Motor neuron (in vitro differentiated cells): Measurements from ENCODE around the gene POLD2. TPM values are rescaled to one million over a fixed set of nuclear protein-coding genes. Genes with fewer than 3 reads are reported as not detected.

Experiments used
- ATAC-seq, 8 experiments: fragments of 200-7000 bp; cut with Tn5 transposase; replicated peaks in 6 of 8; 2 replicates each; pipeline ENCODE4 v1.8.0; 2021; ENCODE audit warnings: mild to moderate bottlenecking in 8 of 8, moderate library complexity in 8 of 8
- H3K27ac ChIP-seq, 2 donors: fragments of 250-450 bp; sonication (Bioruptor Pico); 2 replicates each; pipeline ENCODE4 v1.9.0; 2021; ENCODE audit warnings: antibody characterized with exemption in 2 of 2, mild to moderate bottlenecking in 2 of 2, moderate library complexity in 1 of 2
- H3K4me1 ChIP-seq, 2 donors: fragments of 250-450 bp; sonication (Bioruptor Pico); replicated peaks in 1 of 2; 2 replicates each; pipeline ENCODE4 v1.6.1; 2021; ENCODE audit warnings: antibody characterized with exemption in 2 of 2, mild to moderate bottlenecking in 2 of 2, moderate library complexity in 1 of 2
- H3K4me3 ChIP-seq, 5 donors: fragments of 250-450 bp; sonication (Bioruptor Pico); 2 replicates each; pipeline ENCODE4 v1.9.0; 2021; ENCODE audit warnings: antibody characterized with exemption in 5 of 5, mild to moderate bottlenecking in 5 of 5, moderate library complexity in 4 of 5
- WGBS, 10 experiments: fragments of 450-650 bp; shearing (Covaris generic); methylation state at CpG; one replicate each; pipeline ENCODE4 v1.0.0; 2022; 5-methylcytosine and 5-hydroxymethylcytosine counted together
- in situ Hi-C, 9 experiments: fragments of 400-800 bp; cut with MboI; loops; one replicate each; pipeline ENCODE4 v1.15.0; 2021; ENCODE audit warnings: low sequenced_read_pairs in 9 of 9, low pct_unique_long_range_greater_than_20kb in 2 of 9; ENCODE audit not compliant: unreplicated experiment in 9 of 9
- total RNA-seq, 8 experiments: library from RNA; unstranded; fragments of 300-600 nt; gene quantifications; 2 replicates each; pipeline versions ENCODE4 v1.2.3 to v1.2.4, GENCODE V29; 2022

The POLD2 gene
- total RNA-seq, 8 experiments from 2014 or later = 53.7 to 146 (median 73.7) TPM

DNA sequence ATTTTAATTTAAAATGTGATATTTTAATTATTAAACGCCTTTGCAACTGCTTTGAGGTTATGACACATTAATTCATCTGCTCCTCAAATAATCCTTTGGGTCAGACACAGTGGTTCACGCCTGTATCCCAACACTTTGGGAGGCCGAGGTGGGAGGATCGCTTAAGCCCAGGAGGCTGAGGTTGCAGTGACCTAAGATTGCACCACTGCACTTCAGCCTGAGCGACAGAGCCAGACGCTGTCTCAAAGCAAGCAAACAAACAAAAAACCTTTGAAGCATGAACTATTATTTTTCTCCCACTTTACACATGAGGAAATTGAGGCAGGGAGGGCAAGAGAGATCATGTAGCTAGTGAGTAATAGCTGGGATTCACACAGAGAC is 1.5 kb upstream of the POLD2 start:
- in situ Hi-C loops = loop anchor here in 1 of 9 experiments (10.0 kb wide), 1 partner anchor 70 kb away; no protein-coding TSS in a partner anchor
- H3K4me3 ChIP-seq = no peak overlapping the region
- H3K4me1 ChIP-seq = peaks cover 6 to 10% of the 10 kb centered on the region in 2 donors
- H3K27ac ChIP-seq = no peak overlapping the region
- WGBS, 10 experiments = 60 to 100% (median 98%) methylated on average over 2 to 6 of the region's 6 CpGs; no CpG with 5 or more reads in 1 of the 10 experiments
- no peak for ATAC-seq

- H3K27ac ChIP-seq = peak overlapping the region in 1 of 2 donors; percentile 9
- in situ Hi-C loops = loop anchor here in 1 of 9 experiments (10.0 kb wide), 1 partner anchor 72 kb away; no protein-coding TSS in a partner anchor
- peaks cover 6 to 10% of the 10 kb centered on the region in 2 donors for H3K4me1 ChIP-seq
- 0 to 30% (median 0%) methylated on average over 1 of the region's 1 CpG; no CpG with 5 or more reads in 5 of the 10 experiments for WGBS, 10 experiments
- H3K4me3 ChIP-seq = peak overlapping the region; percentile 60 to 88 (median 80)
- ATAC-seq = no peak
Observed at GRCh38 chr7:44122529-44122928, 819 bp downstream of the POLD2 start.

DNA sequence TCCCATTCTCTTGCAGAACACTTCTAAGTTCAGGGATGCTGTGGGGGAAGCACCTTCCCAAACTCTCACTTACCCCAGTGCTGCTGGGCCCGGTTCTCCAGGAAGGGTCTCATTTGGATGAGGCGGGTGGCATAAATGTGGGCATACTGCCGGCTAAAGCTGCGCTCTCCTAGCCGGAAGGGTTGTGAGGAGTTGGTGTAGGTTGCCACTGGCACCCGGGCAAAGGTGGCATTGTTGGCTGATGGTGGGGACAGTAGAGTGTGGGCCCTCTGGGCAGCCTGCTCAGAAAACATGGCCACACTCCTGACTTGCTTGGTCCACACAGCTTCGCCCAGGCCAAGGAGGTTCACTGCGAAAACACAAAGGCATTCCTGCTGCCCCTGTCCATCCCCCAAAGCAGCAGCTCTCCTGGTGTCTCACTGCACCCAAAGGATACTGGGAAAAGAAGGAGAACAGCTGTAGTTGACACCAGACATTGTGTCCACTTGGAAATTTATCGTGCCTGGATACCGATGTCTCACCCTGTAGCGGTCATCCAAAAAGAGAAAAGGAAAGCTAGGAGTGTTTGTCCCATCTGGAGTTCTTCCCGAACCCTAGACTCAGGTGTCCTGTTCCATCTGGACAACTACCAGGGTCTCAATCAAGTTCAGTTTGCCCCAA is 1.5 kb downstream of the POLD2 start:
- in situ Hi-C loops = loop anchor here in 1 of 9 experiments (10.0 kb wide), 1 partner anchor 73 kb away; no protein-coding TSS in a partner anchor
- no peak overlapping the region for H3K4me3 ChIP-seq
- no peak overlapping the region for H3K27ac ChIP-seq
- no peak for ATAC-seq
- WGBS, 10 experiments = 76 to 100% (median 94%) methylated on average over 1 to 10 of the region's 12 CpGs
- peaks cover 6 to 10% of the 10 kb centered on the region in 2 donors for H3K4me1 ChIP-seq

- ATAC-seq = no peak
- in situ Hi-C loops = loop anchor here in 1 of 9 experiments (10.0 kb wide), 1 partner anchor 74 kb away; no protein-coding TSS in a partner anchor
- 89 to 100% (median 100%) methylated on average over 2 to 6 of the region's 6 CpGs; no CpG with 5 or more reads in 3 of the 10 experiments for WGBS, 10 experiments
Observed at GRCh38 chr7:44120395-44120794, 3.0 kb downstream of the POLD2 start.

GRCh38 chr7:44119829-44120380 is 3.4 kb downstream of the POLD2 start:
- H3K27ac ChIP-seq = no peak overlapping the region
- 67 to 100% (median 93%) methylated on average over 1 to 6 of the region's 8 CpGs; no CpG with 5 or more reads in 2 of the 10 experiments for WGBS, 10 experiments
- in situ Hi-C loops = loop anchor here in 1 of 9 experiments (10.0 kb wide), 1 partner anchor 75 kb away; no protein-coding TSS in a partner anchor
- H3K4me3 ChIP-seq = no peak overlapping the region
- peaks cover 6 to 10% of the 10 kb centered on the region in 2 donors for H3K4me1 ChIP-seq
- ATAC-seq = no peak

More at GRCh38 chr7:44120395-44120794, 3.0 kb downstream of the POLD2 start:
- Histone ChIP-seq H3K4me1 (peaks cover 6 to 10% of the 10 kb centered on the region in 2 donors), H3K27ac (no peak overlapping the region), H3K4me3 (no peak overlapping the region)

- Histone ChIP-seq H3K27ac (no peak overlapping the region), H3K4me1 (peaks cover 6 to 10% of the 10 kb centered on the region in 2 donors), H3K4me3 (no peak overlapping the region)
- 40 to 100% (median 87%) methylated on average over 1 to 3 of the region's 13 CpGs; no CpG with 5 or more reads in 6 of the 10 experiments for WGBS, 10 experiments
- in situ Hi-C loops = no loop called here
- peak in 2 of 8 experiments; percentile 7 to 20 for ATAC-seq
Observed at GRCh38 chr7:44117801-44118429, 5.4 kb downstream of the POLD2 start.

GRCh38 chr7:44116789-44117666 is 6.3 kb downstream of the POLD2 start:
- ATAC-seq = no peak
- WGBS, 10 experiments = 93 to 100% (median 100%) methylated on average over 2 to 3 of the region's 25 CpGs; no CpG with 5 or more reads in 6 of the 10 experiments
- in situ Hi-C loops = no loop called here

GRCh38 chr7:44116087-44116788 is 7.1 kb downstream of the POLD2 start:
- ATAC-seq = no peak
- H3K4me1 ChIP-seq = no peaks in the 10 kb centered on the region
- no peak overlapping the region for H3K27ac ChIP-seq
- H3K4me3 ChIP-seq = no peak overlapping the region
- in situ Hi-C loops = no loop called here
- 83 to 93% methylated on average over 2 to 6 of the region's 17 CpGs; no CpG with 5 or more reads in 8 of the 10 experiments for WGBS, 10 experiments

More at GRCh38 chr7:44116789-44117666, 6.3 kb downstream of the POLD2 start:
- Histone ChIP-seq H3K27ac (no peak overlapping the region), H3K4me1 (peaks cover 1 to 2% of the 10 kb centered on the region in 2 donors), H3K4me3 (no peak overlapping the region)

- in situ Hi-C loops = no loop called here
- no peaks in the 10 kb centered on the region for H3K4me1 ChIP-seq
- 40 to 93% (median 90%) methylated on average over 1 to 6 of the region's 12 CpGs; no CpG with 5 or more reads in 5 of the 10 experiments for WGBS, 10 experiments
- no peak overlapping the region for H3K4me3 ChIP-seq
- H3K27ac ChIP-seq = no peak overlapping the region
- ATAC-seq = no peak
Observed at GRCh38 chr7:44114586-44115310, 8.6 kb downstream of the POLD2 start.

DNA sequence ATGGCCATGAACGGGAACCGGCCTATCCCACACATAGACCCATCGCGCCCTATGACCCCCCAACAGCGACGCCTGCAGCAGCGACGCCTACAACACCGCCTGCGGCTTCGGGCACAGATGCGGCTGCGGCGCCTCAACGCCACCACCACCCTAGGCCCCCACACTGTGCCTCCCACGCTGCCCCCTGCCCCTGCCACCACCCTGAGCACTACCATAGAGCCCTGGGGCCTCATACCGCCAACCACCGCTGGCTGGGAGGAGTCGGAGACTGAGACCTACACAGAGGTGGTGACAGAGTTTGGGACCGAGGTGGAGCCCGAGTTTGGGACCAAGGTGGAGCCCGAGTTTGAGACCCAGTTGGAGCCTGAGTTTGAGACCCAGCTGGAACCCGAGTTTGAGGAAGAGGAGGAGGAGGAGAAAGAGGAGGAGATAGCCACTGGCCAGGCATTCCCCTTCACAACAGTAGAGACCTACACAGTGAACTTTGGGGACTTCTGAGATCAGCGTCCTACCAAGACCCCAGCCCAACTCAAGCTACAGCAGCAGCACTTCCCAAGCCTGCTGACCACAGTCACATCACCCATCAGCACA is 9.5 kb downstream of the POLD2 start:
- H3K4me1 ChIP-seq = no peaks in the 10 kb centered on the region
- H3K4me3 ChIP-seq = no peak overlapping the region
- ATAC-seq = no peak
- 67 to 100% (median 97%) methylated on average over 2 to 5 of the region's 24 CpGs; no CpG with 5 or more reads in 6 of the 10 experiments for WGBS, 10 experiments
- H3K27ac ChIP-seq = no peak overlapping the region
- in situ Hi-C loops = no loop called here
